Astrocyte (in vitro differentiated cells and primary cell): ENCODE measurements around the gene LRRC36. TPM values are rescaled to one million over a fixed set of nuclear protein-coding genes. Genes with fewer than 3 reads are reported as not detected.

Experiments
- DNase-seq: peaks from one replicate; pipeline ENCODE4 v3.0.0-alpha.2; 2010; ENCODE audit warnings: low read depth
- FAIRE-seq: peaks from 2 replicates; lab custom pipeline; 2011; peaks lifted over from hg19 to GRCh38; lab: Jason Lieb, UNC
- H2AFZ ChIP-seq: 2 replicates; pipeline ENCODE4 v1.6.0; 2012; ENCODE audit warnings: low read depth, low read length, inconsistent platforms
- H3K27ac ChIP-seq: 2 replicates; pipeline ENCODE4 v1.5.1; 2011; ENCODE audit warnings: low read depth, low read length, inconsistent platforms
- H3K27me3 ChIP-seq: 2 replicates; pipeline ENCODE4 v1.6.0; 2011; ENCODE audit warnings: low read length, inconsistent platforms; ENCODE audit not compliant: insufficient read depth
- H3K36me3 ChIP-seq: 2 replicates; pipeline ENCODE4 v1.5.1; 2011; ENCODE audit warnings: low read length, inconsistent platforms; ENCODE audit not compliant: insufficient read depth
- H3K4me1 ChIP-seq: 2 replicates; pipeline ENCODE4 v1.5.1; 2011; ENCODE audit warnings: low read length, inconsistent platforms; ENCODE audit not compliant: insufficient read depth
- H3K4me2 ChIP-seq: 2 replicates; pipeline ENCODE4 v1.6.0; 2012; ENCODE audit warnings: low read length, inconsistent platforms
- H3K4me3 ChIP-seq: 2 replicates; pipeline ENCODE4 v1.5.1; 2011; ENCODE audit warnings: low read depth, mild to moderate bottlenecking, low read length, inconsistent platforms; ENCODE audit not compliant: insufficient read depth
- H3K79me2 ChIP-seq: 2 replicates; pipeline ENCODE4 v1.6.0; 2012; ENCODE audit warnings: mild to moderate bottlenecking, low read length, inconsistent platforms; ENCODE audit not compliant: insufficient read depth
- H3K9ac ChIP-seq: 2 replicates; pipeline ENCODE4 v1.6.0; 2012; ENCODE audit warnings: mild to moderate bottlenecking, low read length, inconsistent platforms
- H3K9me3 ChIP-seq: 2 replicates; pipeline ENCODE4 v1.5.1; 2012; ENCODE audit warnings: low read depth, mild to moderate bottlenecking, low read length, inconsistent platforms; ENCODE audit not compliant: insufficient read depth
- H4K20me1 ChIP-seq: 2 replicates; pipeline ENCODE4 v1.6.0; 2012; ENCODE audit warnings: low read length, inconsistent platforms; ENCODE audit not compliant: insufficient read depth
- H3K27ac Mint-ChIP-seq: one replicate; pipeline ENCODE4 v1.8.0; 2021; ENCODE audit warnings: mild to moderate bottlenecking, mixed read lengths; ENCODE audit not compliant: unreplicated experiment
- H3K27me3 Mint-ChIP-seq: one replicate; pipeline ENCODE4 v1.8.0; 2021; ENCODE audit warnings: low read depth, mixed read lengths; ENCODE audit not compliant: unreplicated experiment
- H3K36me3 Mint-ChIP-seq: one replicate; pipeline ENCODE4 v1.8.0; 2021; ENCODE audit warnings: low read depth, mixed read lengths; ENCODE audit not compliant: unreplicated experiment
- H3K4me1 Mint-ChIP-seq: one replicate; pipeline ENCODE4 v1.8.0; 2021; ENCODE audit warnings: low read depth, mixed read lengths; ENCODE audit not compliant: unreplicated experiment
- H3K4me3 Mint-ChIP-seq: one replicate; pipeline ENCODE4 v1.8.0; 2021; ENCODE audit warnings: mild to moderate bottlenecking, moderate library complexity, mixed read lengths; ENCODE audit not compliant: unreplicated experiment
- H3K9me3 Mint-ChIP-seq: one replicate; pipeline ENCODE4 v1.8.0; 2021; ENCODE audit warnings: mild to moderate bottlenecking, mixed read lengths; ENCODE audit not compliant: unreplicated experiment
- CTCF ChIP-seq: IDR thresholded peaks from 2 replicates; pipeline ENCODE4 v1.5.1; 2011; ENCODE audit warnings: low read depth, mild to moderate bottlenecking, inconsistent platforms, low read length, moderate library complexity; ENCODE audit not compliant: insufficient read depth
- EZH2 ChIP-seq: IDR thresholded peaks from 2 replicates; pipeline ENCODE4 v1.6.1; 2012; ENCODE audit warnings: mild to moderate bottlenecking, low read length, inconsistent platforms; ENCODE audit not compliant: insufficient read depth
- total RNA-seq: library from RNA; stranded (reverse); gene quantifications from 2 replicates; pipeline ENCODE4 v1.2.1, GENCODE V29; 2021

LRRC36 gene
- total RNA-seq, 1 donor from 2014 or later: not detected

- Mint-ChIP-seq H3K27ac (no peak overlapping the region), H3K4me1 (peaks cover 5% of the 10 kb centered on the region), H3K9me3 (no peaks in the 10 kb centered on the region), H3K27me3 (peaks cover 41% of the 10 kb centered on the region), H3K4me3 (no peak overlapping the region), H3K36me3 (no peaks in the 10 kb centered on the region)
- DNase-seq: no peak
- H3K4me3 ChIP-seq: no peak overlapping the region
- no peaks in the 10 kb centered on the region for H3K4me1 ChIP-seq
- no peak overlapping the region for H3K27ac ChIP-seq
- H3K36me3 ChIP-seq: no peaks in the 10 kb centered on the region
- FAIRE-seq: no peak
- H3K4me2 ChIP-seq: no peak overlapping the region
- H3K27me3 ChIP-seq: peaks cover 24% of the 10 kb centered on the region
- no peak overlapping the region for H3K9ac ChIP-seq
- no peaks in the 10 kb centered on the region for H3K79me2 ChIP-seq
- TF ChIP-seq EZH2 (no peak), CTCF (no peak)
- H2AFZ ChIP-seq: no peak overlapping the region
- H4K20me1 ChIP-seq: no peaks in the 10 kb centered on the region
- no peaks in the 10 kb centered on the region for H3K9me3 ChIP-seq
These were observed 96.4 kb downstream of the LRRC36 start for GRCh38 chr16:67423015-67423414.

GRCh38 chr16:67423611-67424260 lies 97.1 kb downstream of the LRRC36 start:
- Histone ChIP-seq H3K9ac (no peak overlapping the region), H3K27me3 (peaks cover 27% of the 10 kb centered on the region), H2AFZ (no peak overlapping the region), H3K9me3 (no peaks in the 10 kb centered on the region), H3K27ac (no peak overlapping the region), H3K36me3 (no peaks in the 10 kb centered on the region), H3K79me2 (no peaks in the 10 kb centered on the region), H3K4me3 (no peak overlapping the region), H3K4me1 (no peaks in the 10 kb centered on the region), H3K4me2 (no peak overlapping the region), H4K20me1 (peaks cover 4% of the 10 kb centered on the region)
- no peak for FAIRE-seq
- Mint-ChIP-seq H3K4me3 (no peak overlapping the region), H3K36me3 (no peaks in the 10 kb centered on the region), H3K9me3 (no peaks in the 10 kb centered on the region), H3K27ac (no peak overlapping the region), H3K27me3 (peaks cover 45% of the 10 kb centered on the region), H3K4me1 (peaks cover 5% of the 10 kb centered on the region)
- TF ChIP-seq CTCF (no peak), EZH2 (no peak)
- no peak for DNase-seq

DNA sequence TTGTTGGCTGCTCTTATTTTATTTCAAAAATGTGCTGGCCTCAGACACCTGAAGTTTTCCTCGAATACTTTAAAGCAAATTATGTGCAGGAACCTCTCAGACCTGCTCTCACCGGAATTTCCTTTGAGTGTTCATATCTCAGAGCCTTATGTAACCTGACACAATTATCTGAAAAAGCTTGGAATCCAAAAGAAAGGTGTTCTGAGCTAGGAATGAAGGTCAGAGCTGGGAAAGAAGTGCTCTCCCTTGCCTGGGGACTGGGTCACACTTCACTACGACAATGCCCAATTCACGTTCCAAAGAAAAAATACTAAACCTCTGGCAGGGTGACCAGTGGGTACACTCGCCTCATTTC lies 97.6 kb downstream of the LRRC36 start:
- Mint-ChIP-seq H3K4me3 (no peak overlapping the region), H3K9me3 (no peaks in the 10 kb centered on the region), H3K27ac (no peak overlapping the region), H3K27me3 (peaks cover 48% of the 10 kb centered on the region), H3K36me3 (no peaks in the 10 kb centered on the region), H3K4me1 (peaks cover 5% of the 10 kb centered on the region)
- DNase-seq (no peak), FAIRE-seq (no peak)
- peaks cover 9% of the 10 kb centered on the region for H4K20me1 ChIP-seq
- H3K4me1 ChIP-seq: no peaks in the 10 kb centered on the region
- H3K27ac ChIP-seq: no peak overlapping the region
- H2AFZ ChIP-seq: no peak overlapping the region
- peaks cover 31% of the 10 kb centered on the region for H3K27me3 ChIP-seq
- H3K36me3 ChIP-seq: no peaks in the 10 kb centered on the region
- no peaks in the 10 kb centered on the region for H3K79me2 ChIP-seq
- TF ChIP-seq EZH2 (no peak), CTCF (no peak)
- no peak overlapping the region for H3K4me2 ChIP-seq
- H3K9ac ChIP-seq: no peak overlapping the region
- no peak overlapping the region for H3K4me3 ChIP-seq
- no peaks in the 10 kb centered on the region for H3K9me3 ChIP-seq
